Activated CD4-positive, alpha-beta T cell treated with anti-CD3 and anti-CD28 coated beads, Interleukin-2, amount 50 U/mL, for 48 hours (primary cell): ENCODE measurements around the gene PRRG1.
"Not testable (repeated sequence)": the region's sequence is repeated elsewhere in the genome, so short reads cannot be mapped to it uniquely, and the experiment has no call there.

Experiments
- DNase-seq, 2 experiments: peaks; one replicate each; pipeline ENCODE4 v3.0.0-alpha.2; 2020

PRRG1 gene

DNA sequence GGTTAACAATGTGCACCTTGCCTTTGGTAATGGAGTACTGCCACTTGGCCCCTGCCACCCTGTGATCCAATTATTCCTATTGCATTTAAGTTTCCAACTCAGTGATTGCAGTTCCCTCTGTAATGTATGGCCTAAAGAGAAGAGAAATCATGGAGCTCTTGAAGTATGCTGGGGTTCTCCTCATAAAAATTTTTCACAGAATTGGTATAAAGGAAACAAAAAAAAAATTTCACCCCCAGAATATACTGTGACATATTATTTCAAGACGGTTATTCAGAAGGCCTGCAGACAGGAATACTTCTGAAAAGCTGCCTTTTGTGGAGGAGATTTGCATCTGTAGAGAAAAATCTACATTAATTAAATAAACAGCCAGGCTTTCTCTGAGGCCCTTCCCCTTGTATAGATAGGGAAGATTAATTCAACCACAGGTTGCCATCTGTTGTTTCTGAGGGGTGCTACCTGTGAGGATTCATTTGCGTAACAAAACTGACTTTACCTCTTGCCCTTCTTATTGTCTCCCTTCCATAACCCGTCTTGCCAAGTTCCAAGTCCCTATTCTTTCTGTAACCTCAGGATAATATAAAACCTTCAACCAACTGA is 127.5 kb downstream of the PRRG1 start:
- DNase-seq = no peak

GRCh38 chrX:37484335-37484734 is 135.2 kb downstream of the PRRG1 start:
- DNase-seq = not testable (repeated sequence)

GRCh38 chrX:37485429-37485828 is 136.3 kb downstream of the PRRG1 start:
- no peak for DNase-seq

DNA sequence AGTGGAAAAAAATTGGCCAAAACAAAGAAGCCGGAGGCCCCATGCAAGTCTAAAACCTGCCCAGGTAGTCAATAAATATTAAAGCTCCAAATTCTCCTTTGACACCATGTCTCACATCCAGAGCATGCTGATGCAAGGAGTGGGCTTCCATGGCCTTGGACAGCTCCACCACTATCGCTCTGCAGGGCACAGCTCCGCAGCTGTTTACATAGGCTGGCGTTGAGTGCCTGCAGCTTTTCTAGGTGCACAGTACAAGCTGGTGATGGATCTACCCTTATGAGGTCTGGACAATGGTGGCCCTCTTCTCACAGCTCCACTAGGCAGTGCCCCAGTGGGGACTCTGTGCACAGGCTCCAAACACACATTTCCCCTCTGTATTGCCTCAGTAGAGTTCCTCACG is 138.1 kb downstream of the PRRG1 start:
- no peak for DNase-seq

GRCh38 chrX:37488323-37488722 is 139.2 kb downstream of the PRRG1 start:
- no peak for DNase-seq

DNA sequence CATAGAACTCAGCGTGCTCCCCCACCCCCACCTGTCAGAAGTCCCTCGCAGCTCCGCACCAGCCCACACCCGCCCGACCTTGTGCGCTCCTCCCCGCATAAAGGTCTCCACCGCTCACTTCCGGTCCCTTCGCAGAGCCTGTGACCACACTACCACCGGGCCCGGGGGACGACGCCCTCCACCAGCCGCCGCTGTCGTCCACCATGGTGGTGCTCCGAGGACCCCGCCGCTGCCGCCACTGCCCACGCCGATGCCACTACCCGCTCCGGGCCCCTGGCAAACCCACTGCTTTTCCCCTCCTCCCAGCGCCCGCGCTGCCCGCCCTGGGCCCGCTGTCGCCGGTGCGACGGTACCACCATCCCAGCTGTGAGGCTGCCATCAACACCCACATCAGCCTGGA is 142.5 kb downstream of the PRRG1 start:
- no peak for DNase-seq

- not testable (repeated sequence) for DNase-seq
Measured at GRCh38 chrX:37495760-37496159, 146.6 kb downstream of the PRRG1 start.

DNA sequence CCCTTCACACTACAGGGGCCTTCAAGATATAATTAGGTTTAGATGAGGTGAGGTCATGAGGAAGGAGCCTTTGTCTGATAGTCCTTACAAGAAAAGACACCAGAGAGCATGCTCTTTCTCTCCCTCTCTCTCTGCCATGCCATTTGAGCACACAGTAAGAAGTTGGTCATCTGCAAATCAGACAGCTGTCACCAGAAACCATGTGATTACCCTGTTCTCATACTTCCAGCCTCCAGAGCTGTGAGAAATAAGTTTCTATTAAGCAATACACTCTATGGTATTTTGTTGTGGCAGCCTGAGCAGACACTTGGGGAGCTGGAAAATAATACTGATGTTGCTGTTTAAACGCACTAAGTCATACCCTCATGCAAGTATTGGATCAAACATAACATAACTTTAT is 148.0 kb downstream of the PRRG1 start:
- not testable (repeated sequence) for DNase-seq

DNA sequence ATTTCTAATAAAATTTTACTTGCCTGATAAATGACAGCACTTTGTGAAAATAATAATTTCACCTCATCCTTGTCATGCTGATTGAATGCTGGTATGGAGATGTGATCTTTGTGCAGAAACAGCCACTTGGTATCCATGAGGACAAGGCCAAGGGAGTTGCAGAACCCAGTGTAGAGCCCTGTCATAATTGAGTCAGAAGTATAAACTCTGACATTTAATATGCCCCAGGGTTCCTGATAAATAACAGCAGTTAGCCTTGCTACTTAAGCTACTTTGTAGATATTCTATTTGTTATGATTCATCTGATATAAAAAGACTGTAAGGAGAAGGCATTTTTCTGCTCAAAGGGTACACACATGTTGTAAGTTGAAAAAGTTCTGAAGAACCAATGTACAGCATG is 149.2 kb downstream of the PRRG1 start:
- not testable (repeated sequence) for DNase-seq

- not testable (repeated sequence) for DNase-seq
Measured at GRCh38 chrX:37499649-37500048, 150.5 kb downstream of the PRRG1 start.

DNA sequence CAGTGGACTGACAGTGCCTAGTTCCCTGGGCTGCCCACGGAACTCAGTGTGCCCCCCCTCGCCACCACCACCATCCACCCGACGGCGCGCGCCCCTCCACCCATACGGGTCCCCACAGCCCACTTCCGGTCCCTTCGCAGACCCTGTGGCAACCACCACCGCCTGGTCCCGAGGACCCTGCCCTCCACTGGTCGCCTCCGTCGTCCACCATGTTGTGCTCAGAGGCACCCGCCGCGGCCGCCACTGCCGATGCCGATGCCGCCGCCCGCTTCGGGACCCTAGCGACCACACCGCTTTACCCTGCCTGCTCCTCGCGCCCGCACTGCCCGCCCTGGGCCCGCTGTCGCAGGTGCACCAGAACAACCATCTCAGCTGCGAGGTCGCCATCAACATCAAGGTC is 155.8 kb downstream of the PRRG1 start:
- no peak for DNase-seq
